HEK293 (cell line): ENCODE results near the gene TMEM252.

ENCODE experiments used
- CTCF ChIA-PET: fragments of 350-600 bp; formaldehyde crosslinking; extraction: SDS; loops from one replicate; lab custom pipeline; 2021; ENCODE audit warnings: antibody characterized with exemption; lab: Yijun Ruan, JAX
- POLR2A ChIA-PET: fragments of 300-600 bp; formaldehyde crosslinking; extraction: SDS; loops from one replicate; lab custom pipeline; 2020; ENCODE audit warnings: antibody characterized with exemption, inconsistent platforms; lab: Yijun Ruan, JAX
- H3K27ac ChIP-seq: fragments of 200-500 bp; sonication (Bioruptor generic); 2 replicates; pipeline ENCODE4 v1.5.1; 2014; ENCODE audit warnings: low read depth, low read length, control low read depth, inconsistent platforms; ENCODE audit errors: extremely low read depth
- H3K36me3 ChIP-seq, 2 experiments: fragments of 200-500 bp in 1 of 2; sonication (Bioruptor generic) in 1 of 2; 1 replicate in 1 of 2; 2 replicates in 1 of 2; pipeline ENCODE4 v1.5.1; 2014 to 2017; ENCODE audit warnings: inconsistent platforms in 2 of 2, low read length in 2 of 2; ENCODE audit not compliant: control insufficient read depth in 2 of 2, insufficient read depth in 1 of 2
- H3K4me1 ChIP-seq: fragments of 200-500 bp; sonication (Bioruptor generic); 2 replicates; pipeline ENCODE4 v1.5.1; 2014; ENCODE audit warnings: mild to moderate bottlenecking, low read length, inconsistent platforms; ENCODE audit not compliant: control insufficient read depth, insufficient read depth
- H3K4me3 ChIP-seq: 2 replicates; pipeline ENCODE4 v1.5.1; 2011; ENCODE audit warnings: low read depth, mild to moderate bottlenecking, control low read depth, low read length, moderate library complexity
- H3K9me3 ChIP-seq: fragments of 200-500 bp; sonication (Bioruptor generic); 2 replicates; pipeline ENCODE4 v1.5.1; 2014; ENCODE audit warnings: low read depth, low read length, inconsistent platforms; ENCODE audit not compliant: control insufficient read depth, insufficient read depth
- EGR2 ChIP-seq: fragments of 450-650 bp; formaldehyde crosslinking; IDR thresholded peaks from 2 replicates; pipeline ENCODE4 v1.5.1; 2016; ENCODE audit warnings: low read depth, missing biosample characterization, missing genetic modification characterization
- GLI4 ChIP-seq: fragments of 450-650 bp; formaldehyde crosslinking; IDR thresholded peaks from 2 replicates; pipeline ENCODE4 v1.5.1; 2016; ENCODE audit warnings: missing biosample characterization, missing genetic modification characterization
- GLIS1 ChIP-seq: fragments of 450-650 bp; formaldehyde crosslinking; IDR thresholded peaks from 2 replicates; pipeline ENCODE4 v1.5.1; 2016; ENCODE audit warnings: missing biosample characterization, missing genetic modification characterization
- HOXA7 ChIP-seq: sonication (generic); formaldehyde crosslinking; IDR thresholded peaks from 2 replicates; pipeline ENCODE4 v1.8.1; 2022; ENCODE audit warnings: missing genetic modification reagents, borderline replicate concordance
- KLF7 ChIP-seq: fragments of 450-650 bp; formaldehyde crosslinking; IDR thresholded peaks from 2 replicates; pipeline ENCODE4 v1.5.1; 2016; ENCODE audit warnings: missing biosample characterization, missing genetic modification characterization, borderline replicate concordance
- PRDM1 ChIP-seq: fragments of 450-650 bp; formaldehyde crosslinking; IDR thresholded peaks from 2 replicates; pipeline ENCODE4; 2016; ENCODE audit warnings: missing biosample characterization, missing genetic modification characterization
- SP3 ChIP-seq: fragments of 450-650 bp; formaldehyde crosslinking; IDR thresholded peaks from 2 replicates; pipeline ENCODE4 v1.5.1; 2016; ENCODE audit warnings: missing biosample characterization, missing genetic modification characterization
- TRIM28 ChIP-seq: IDR thresholded peaks from 2 replicates; pipeline ENCODE4 v1.6.1; 2011; ENCODE audit warnings: low read length, control low read depth, borderline replicate concordance
- ZBTB17 ChIP-seq: fragments of 450-650 bp; formaldehyde crosslinking; IDR thresholded peaks from 2 replicates; pipeline ENCODE4 v1.5.1; 2016; ENCODE audit warnings: missing biosample characterization, missing genetic modification characterization
- ZNF133 ChIP-seq: fragments of 450-650 bp; formaldehyde crosslinking; IDR thresholded peaks from 2 replicates; pipeline ENCODE4 v1.5.1; 2016; ENCODE audit warnings: missing biosample characterization, missing genetic modification characterization
- ZNF157 ChIP-seq: fragments of 450-650 bp; formaldehyde crosslinking; IDR thresholded peaks from 2 replicates; pipeline ENCODE4 v1.5.1; 2016; ENCODE audit warnings: missing biosample characterization, missing genetic modification characterization
- ZNF221 ChIP-seq: fragments of 450-650 bp; formaldehyde crosslinking; IDR thresholded peaks from 2 replicates; pipeline ENCODE4 v1.5.1; 2017; ENCODE audit warnings: missing biosample characterization, missing genetic modification characterization, borderline replicate concordance
- ZNF341 ChIP-seq: fragments of 450-650 bp; formaldehyde crosslinking; IDR thresholded peaks from 2 replicates; pipeline ENCODE4; 2016; ENCODE audit warnings: low read depth, missing biosample characterization, missing genetic modification characterization
- ZNF350 ChIP-seq: fragments of 450-650 bp; formaldehyde crosslinking; IDR thresholded peaks from 2 replicates; pipeline ENCODE4 v1.5.0; 2017; ENCODE audit warnings: missing biosample characterization, mild to moderate bottlenecking, missing genetic modification characterization
- ZNF473 ChIP-seq: fragments of 450-650 bp; formaldehyde crosslinking; IDR thresholded peaks from 2 replicates; pipeline ENCODE4 v1.5.1; 2017; ENCODE audit warnings: missing biosample characterization, missing genetic modification characterization
- ZNF488 ChIP-seq: fragments of 450-650 bp; formaldehyde crosslinking; IDR thresholded peaks from 2 replicates; pipeline ENCODE4 v1.5.1; 2016; ENCODE audit warnings: missing biosample characterization, missing genetic modification characterization
- ZNF510 ChIP-seq: fragments of 450-650 bp; formaldehyde crosslinking; IDR thresholded peaks from 2 replicates; pipeline ENCODE4 v1.5.1; 2018; ENCODE audit warnings: mild to moderate bottlenecking, missing genetic modification characterization, missing biosample characterization; ENCODE audit not compliant: insufficient replicate concordance
- ZNF529 ChIP-seq: fragments of 450-650 bp; formaldehyde crosslinking; IDR thresholded peaks from 2 replicates; pipeline ENCODE4 v1.5.1; 2017; ENCODE audit warnings: missing genetic modification characterization, missing biosample characterization; ENCODE audit not compliant: insufficient replicate concordance
- ZNF548 ChIP-seq: fragments of 450-650 bp; formaldehyde crosslinking; IDR thresholded peaks from 2 replicates; pipeline ENCODE4 v1.5.1; 2016; ENCODE audit warnings: missing biosample characterization, missing genetic modification characterization
- ZNF645 ChIP-seq: fragments of 450-650 bp; formaldehyde crosslinking; IDR thresholded peaks from 2 replicates; pipeline ENCODE4; 2016; ENCODE audit warnings: missing biosample characterization, missing genetic modification characterization
- ZNF701 ChIP-seq: fragments of 450-650 bp; formaldehyde crosslinking; IDR thresholded peaks from 2 replicates; pipeline ENCODE4 v1.5.1; 2016; ENCODE audit warnings: missing biosample characterization, missing genetic modification characterization
- ZNF768 ChIP-seq: fragments of 450-650 bp; formaldehyde crosslinking; IDR thresholded peaks from 2 replicates; pipeline ENCODE4 v1.5.1; 2018; ENCODE audit warnings: missing biosample characterization, mild to moderate bottlenecking, missing genetic modification characterization
- ZNF776 ChIP-seq: fragments of 450-650 bp; formaldehyde crosslinking; IDR thresholded peaks from 2 replicates; pipeline ENCODE4 v1.5.0; 2017; ENCODE audit warnings: missing biosample characterization, missing genetic modification characterization, borderline replicate concordance
- ZNF777 ChIP-seq: fragments of 450-650 bp; formaldehyde crosslinking; IDR thresholded peaks from 2 replicates; pipeline ENCODE4 v1.5.1; 2017; ENCODE audit warnings: missing biosample characterization, missing genetic modification characterization, borderline replicate concordance
- TF ChIP-seq, protein P1 (sequence below): fragments of 450-650 bp; formaldehyde crosslinking; IDR thresholded peaks from 2 replicates; pipeline ENCODE4 v1.5.1; 2016; ENCODE audit warnings: missing biosample characterization, missing genetic modification characterization, borderline replicate concordance

TMEM252 gene

DNA sequence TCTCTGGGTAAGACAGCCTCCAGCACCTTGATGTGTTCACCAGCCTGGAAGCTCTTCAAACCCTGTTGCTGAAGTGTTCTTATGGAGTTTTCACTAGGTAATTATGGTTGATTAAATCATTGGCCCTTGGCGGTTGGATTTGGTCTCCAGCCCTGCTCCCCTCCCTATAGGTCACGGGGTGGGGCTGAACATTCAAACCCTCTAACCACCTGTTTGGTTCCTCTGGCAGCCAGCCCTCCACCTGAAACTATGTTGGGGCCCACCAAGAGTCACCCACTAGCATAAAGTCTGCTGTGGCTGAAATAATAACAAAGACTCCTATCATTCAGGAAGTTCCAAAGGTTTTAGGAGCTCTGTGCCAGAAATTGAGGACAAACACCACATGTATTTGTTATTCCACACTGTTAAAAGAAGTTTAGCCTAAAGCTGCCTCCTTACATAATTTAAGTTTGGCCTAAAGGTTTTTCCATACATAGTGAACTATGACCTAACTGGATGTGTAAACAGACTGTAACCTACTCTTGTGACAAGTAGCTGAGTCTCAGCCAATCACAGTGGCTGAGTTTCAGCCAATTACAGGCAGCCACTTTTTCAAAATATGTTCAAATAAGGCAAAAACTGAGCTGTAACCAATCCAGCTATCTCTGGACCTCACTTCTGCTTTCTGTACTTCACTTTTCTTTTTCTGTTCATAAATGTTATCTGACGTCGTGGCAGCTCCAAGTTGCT is 34.8 kb downstream of the TMEM252 start (continued):
- TF ChIP-seq HOXA7 (CRISPR knock-in tag): no peak
- no peak for TF ChIP-seq ZNF157 (tag by site-specific recombination)
- TF ChIP-seq, all 188 proteins: peak for 0

DNA sequence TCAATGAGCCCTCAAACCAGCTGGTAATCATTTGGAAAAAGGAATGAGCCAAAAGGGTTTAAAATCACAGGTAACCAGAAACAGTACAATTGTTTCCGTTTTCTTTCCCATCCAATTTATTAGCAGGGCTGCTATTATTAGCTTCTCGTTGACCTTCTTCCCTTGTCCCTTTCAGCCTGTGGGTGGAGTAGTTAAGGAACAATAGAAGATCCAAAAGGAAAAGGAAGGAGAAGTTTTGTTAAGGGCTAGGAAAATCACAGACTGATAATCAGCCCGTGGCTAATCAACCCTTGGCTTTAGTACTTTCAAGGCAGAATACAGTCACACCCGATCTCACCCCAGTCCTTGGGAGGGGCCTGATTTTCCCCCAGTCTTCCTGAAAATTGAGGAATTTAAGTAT is 38.4 kb downstream of the TMEM252 start:
- CTCF ChIA-PET: no interaction called here

GRCh38 chr9:68500457-68501381 is 40.0 kb downstream of the TMEM252 start:
- Histone ChIP-seq H3K9me3 (no peaks in the 10 kb centered on the region), H3K36me3 (no peaks in the 10 kb centered on the region), H3K4me3 (no peak overlapping the region)
- TF ChIP-seq ZNF645 (tag by site-specific recombination) (no peak), PRDM1 (tag by site-specific recombination) (no peak), ZNF701 (tag by site-specific recombination) (no peak), SP3 (tag by site-specific recombination) (no peak), ZNF529 (tag by site-specific recombination) (no peak), ZNF776 (tag by site-specific recombination) (no peak), KLF7 (no peak), ZNF510 (tag by site-specific recombination) (no peak), ZNF488 (tag by site-specific recombination) (no peak), GLIS1 (tag by site-specific recombination) (no peak), ZNF777 (tag by site-specific recombination) (no peak), ZNF221 (no peak), ZNF548 (no peak), ZNF473 (tag by site-specific recombination) (no peak), ZNF133 (tag by site-specific recombination) (no peak)
- TF ChIP-seq, protein P1, sequence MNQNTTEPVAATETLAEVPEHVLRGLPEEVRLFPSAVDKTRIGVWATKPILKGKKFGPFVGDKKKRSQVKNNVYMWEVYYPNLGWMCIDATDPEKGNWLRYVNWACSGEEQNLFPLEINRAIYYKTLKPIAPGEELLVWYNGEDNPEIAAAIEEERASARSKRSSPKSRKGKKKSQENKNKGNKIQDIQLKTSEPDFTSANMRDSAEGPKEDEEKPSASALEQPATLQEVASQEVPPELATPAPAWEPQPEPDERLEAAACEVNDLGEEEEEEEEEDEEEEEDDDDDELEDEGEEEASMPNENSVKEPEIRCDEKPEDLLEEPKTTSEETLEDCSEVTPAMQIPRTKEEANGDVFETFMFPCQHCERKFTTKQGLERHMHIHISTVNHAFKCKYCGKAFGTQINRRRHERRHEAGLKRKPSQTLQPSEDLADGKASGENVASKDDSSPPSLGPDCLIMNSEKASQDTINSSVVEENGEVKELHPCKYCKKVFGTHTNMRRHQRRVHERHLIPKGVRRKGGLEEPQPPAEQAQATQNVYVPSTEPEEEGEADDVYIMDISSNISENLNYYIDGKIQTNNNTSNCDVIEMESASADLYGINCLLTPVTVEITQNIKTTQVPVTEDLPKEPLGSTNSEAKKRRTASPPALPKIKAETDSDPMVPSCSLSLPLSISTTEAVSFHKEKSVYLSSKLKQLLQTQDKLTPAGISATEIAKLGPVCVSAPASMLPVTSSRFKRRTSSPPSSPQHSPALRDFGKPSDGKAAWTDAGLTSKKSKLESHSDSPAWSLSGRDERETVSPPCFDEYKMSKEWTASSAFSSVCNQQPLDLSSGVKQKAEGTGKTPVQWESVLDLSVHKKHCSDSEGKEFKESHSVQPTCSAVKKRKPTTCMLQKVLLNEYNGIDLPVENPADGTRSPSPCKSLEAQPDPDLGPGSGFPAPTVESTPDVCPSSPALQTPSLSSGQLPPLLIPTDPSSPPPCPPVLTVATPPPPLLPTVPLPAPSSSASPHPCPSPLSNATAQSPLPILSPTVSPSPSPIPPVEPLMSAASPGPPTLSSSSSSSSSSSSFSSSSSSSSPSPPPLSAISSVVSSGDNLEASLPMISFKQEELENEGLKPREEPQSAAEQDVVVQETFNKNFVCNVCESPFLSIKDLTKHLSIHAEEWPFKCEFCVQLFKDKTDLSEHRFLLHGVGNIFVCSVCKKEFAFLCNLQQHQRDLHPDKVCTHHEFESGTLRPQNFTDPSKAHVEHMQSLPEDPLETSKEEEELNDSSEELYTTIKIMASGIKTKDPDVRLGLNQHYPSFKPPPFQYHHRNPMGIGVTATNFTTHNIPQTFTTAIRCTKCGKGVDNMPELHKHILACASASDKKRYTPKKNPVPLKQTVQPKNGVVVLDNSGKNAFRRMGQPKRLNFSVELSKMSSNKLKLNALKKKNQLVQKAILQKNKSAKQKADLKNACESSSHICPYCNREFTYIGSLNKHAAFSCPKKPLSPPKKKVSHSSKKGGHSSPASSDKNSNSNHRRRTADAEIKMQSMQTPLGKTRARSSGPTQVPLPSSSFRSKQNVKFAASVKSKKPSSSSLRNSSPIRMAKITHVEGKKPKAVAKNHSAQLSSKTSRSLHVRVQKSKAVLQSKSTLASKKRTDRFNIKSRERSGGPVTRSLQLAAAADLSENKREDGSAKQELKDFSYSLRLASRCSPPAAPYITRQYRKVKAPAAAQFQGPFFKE: no peak
- TF ChIP-seq, all 188 proteins: peak for 0
- Histone ChIP-seq H3K27ac (no peak overlapping the region), H3K4me1 (no peaks in the 10 kb centered on the region)
- ChIA-PET CTCF (interaction anchor here (0.6 to 0.7 kb wide), 2 partner anchors 204 to 228 kb away, joined by 3 read pairs; partner anchors contain the start of gene PIP5K1B), POLR2A (no interaction called here)

More for the DNA sequence above, 38.4 kb downstream of the TMEM252 start:
- Histone ChIP-seq H3K4me3 (no peak overlapping the region), H3K36me3 (no peaks in the 10 kb centered on the region), H3K4me1 (no peaks in the 10 kb centered on the region), H3K27ac (no peak overlapping the region), H3K9me3 (no peaks in the 10 kb centered on the region)
- POLR2A ChIA-PET: no interaction called here
- TF ChIP-seq ZNF341 (tag by site-specific recombination) (no peak), ZNF548 (no peak), EGR2 (tag by site-specific recombination) (no peak), TRIM28 (no peak), ZNF768 (tag by site-specific recombination) (no peak), ZBTB17 (tag by site-specific recombination) (no peak), ZNF350 (tag by site-specific recombination) (no peak), GLI4 (no peak)
